Measurements from ENCODE around the gene HECTD2.
"Not testable (repeated sequence)": the region's sequence is repeated elsewhere in the genome, so short reads cannot be mapped to it uniquely, and the experiment has no call there.

Gene HECTD2

DNA sequence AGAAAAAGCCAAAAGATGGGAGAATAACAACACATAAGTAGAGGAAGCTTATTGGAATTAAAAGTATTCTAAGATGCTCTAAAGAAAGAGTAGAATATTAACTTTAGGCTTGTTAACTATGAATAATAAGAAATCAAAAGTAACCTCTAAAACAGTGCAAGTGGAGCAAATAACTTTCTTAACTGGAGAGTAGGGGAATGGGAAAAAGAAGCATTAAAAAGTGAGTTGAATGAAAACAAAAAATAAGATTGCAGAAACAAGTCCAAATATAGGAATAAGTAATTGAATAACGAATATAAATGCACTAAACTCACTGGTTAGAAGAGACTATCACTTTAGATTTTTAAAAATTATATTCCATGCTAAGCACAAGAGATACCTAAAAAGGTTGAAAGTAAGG is 63.9 kb downstream of the HECTD2 start:
- no peak for DNase-seq (ENCODE audit: low spot score)

DNA sequence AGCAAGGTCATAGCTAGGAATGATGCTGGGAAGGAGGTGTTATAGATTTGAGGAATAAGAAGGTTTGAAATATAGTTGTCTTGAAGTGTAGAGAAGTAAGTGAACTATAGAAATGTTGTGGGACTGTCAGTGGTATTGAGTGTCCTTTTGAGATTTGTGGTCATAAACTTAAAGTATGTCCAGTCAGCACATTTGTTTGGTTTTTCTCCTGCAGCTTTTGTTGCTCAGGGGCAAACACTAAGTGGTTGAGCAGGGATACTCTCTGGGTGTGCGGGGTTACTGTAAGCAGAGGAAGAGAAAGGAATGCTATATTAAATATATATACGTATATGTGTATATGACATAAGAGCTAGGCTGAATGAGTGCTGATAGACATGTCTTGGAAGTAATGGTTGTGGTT is 67.1 kb downstream of the HECTD2 start:
- no peak for DNase-seq (ENCODE audit: low spot score)

DNA sequence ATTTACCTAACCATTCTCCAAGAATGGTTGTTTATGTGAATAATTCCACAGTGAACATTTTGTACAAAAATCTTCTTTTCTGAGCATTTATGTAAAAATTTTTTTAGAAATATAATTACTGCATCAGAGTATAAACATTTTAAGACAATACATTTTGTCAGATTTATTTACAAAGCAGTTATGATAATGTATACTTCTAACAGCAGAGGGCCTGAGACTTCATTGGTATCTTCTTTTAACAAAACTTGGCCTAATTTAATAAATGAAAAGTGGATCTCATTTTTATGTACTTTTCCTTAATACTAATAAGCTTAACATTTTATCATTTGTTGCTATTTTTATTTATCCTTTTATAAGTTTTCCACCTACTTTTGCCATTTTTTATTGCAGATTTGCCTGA is 69.4 kb downstream of the HECTD2 start:
- no peak for DNase-seq (ENCODE audit: low spot score)

DNA sequence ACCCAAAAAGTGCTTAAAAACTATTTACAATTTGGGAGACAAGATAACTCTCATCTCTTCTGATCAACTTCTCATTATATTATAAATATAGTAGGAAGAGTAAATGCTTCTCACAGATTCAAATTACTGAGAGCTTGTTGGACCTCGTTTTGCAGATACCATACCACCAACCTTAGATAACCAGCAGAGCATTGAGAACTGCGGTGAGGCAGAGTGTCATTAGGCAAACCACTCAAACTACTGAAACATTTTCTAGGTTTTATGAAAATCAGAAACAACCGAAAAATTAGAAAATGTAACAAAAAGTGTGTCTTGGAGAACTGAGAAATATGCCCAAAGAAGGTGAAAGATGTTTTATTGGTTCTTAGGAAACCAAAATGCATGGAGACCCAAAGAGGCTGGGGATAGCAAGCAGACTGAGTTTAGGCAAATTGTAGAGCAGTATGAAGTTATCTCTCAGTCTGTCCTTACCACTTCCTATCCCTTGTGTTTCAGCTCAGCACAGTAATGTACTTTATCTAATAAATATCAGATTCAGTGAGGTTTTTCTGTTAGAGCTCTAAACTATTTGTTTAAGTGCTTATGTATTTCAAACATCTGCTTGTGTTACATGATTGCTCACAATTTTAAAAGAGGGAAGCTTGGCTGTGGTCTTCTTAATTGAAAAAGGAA is 77.9 kb downstream of the HECTD2 start:
- no peak for DNase-seq (ENCODE audit: low spot score)

DNA sequence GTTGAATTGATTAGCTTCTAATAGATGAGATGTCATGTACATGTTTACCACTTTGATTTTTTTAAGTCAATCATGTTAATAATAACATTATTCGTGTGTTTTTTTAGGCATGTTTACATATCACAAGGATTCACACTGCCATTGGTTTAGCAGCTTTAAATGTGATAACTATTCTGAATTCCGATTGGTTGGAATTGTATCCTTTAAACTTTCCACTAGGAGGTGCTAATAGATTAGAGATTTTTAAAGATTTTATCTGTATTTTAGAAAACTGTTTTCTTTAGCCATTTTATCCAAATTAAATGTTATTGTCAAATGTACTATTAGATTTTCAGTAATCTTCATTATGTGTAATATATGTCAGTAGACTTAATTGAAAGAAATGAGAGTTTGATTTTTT is 83.2 kb downstream of the HECTD2 start:
- DNase-seq (ENCODE audit: low spot score), result no peak

DNA sequence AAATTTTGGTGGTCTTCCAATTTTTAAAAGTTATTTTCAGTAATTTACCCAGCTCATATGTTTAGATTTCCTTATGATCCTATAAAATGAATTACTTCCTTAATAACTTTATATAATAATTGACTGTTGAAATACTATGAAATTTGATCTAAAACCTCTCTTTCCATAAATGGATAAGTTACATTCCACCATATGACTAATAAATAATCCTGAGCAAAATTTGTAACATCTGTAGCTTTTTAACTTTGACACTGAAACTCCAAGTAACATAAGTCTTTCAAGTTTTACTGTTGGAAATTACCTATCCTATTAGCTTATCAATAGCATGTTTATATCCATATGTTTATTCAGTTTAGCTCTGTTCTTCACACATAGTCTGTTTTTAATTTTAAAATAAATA is 85.3 kb downstream of the HECTD2 start:
- no peak for DNase-seq (ENCODE audit: low spot score)

DNA sequence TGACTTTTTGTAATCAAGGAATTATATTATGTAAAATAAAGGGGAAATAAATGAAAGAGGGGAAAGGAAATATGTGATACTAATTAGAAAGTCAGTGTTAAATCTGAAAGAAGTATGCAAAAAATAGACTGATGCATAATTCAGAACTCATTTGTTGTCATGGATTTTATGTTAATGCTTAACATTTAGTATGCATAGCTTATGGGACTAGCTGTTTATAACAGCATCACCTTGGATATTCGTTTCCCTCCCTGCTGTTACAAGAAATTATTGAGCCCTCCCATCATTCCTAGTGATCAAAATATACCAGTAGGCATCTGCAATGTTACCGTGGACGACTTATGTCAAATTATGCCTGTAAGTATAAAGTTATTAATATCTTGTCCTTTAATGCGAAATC is 85.9 kb downstream of the HECTD2 start:
- no peak for DNase-seq (ENCODE audit: low spot score)

DNA sequence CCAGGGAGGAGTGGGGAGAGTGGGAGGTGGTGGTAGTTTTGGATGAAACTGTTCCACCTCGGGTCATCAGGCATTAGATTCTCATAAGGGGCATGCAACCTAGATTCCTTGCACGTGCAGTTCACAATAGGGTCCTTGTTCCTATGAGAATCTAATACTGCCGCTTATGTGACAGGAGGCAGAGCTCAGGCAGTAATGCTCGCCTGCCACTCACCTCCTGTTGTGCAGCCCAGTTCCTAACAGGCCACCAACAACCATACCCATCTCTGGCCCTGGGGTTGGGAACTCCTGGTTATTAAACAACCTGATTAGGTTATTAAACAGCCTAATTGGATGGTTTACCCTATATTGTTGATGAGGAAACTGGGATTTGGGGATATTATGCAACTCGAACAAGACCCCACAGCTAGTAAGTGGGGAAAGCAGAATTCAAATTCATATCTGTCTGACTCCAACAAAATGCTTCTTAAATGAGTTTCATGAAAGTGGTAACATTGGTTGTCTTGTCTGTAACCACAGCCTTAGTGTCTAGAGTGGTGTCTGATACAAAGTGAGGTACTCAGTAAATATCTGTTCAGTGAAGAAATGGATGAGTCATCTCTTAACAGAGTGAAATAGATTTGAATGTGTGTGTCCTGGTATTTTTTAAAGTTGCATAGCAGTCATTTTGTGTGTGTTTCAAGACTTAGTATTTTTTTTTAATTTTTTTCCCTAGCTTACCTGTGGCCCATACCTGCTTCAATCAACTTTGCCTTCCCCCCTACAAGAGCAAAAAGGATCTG is 101.6 kb downstream of the HECTD2 start:
- no peak for DNase-seq (ENCODE audit: low spot score)

DNA sequence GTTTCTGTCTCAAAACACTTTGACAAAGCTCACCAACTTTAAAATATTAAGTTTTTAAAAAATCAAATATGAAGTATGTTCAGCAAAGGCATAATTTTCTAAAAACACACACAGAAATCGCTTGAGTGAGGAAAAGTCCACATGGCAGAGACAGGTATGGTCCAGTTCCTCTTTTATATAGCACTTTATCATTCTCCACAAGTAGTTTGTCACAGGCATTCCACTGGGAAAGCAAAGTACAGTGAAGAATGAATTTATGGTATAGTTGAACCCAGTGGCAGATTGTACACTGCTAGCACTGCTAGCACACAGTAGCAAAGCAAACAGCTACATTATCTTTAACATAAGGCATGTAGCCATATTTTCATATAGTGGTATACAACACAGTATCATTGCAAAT is 102.3 kb downstream of the HECTD2 start:
- DNase-seq (ENCODE audit: low spot score), result no peak

DNA sequence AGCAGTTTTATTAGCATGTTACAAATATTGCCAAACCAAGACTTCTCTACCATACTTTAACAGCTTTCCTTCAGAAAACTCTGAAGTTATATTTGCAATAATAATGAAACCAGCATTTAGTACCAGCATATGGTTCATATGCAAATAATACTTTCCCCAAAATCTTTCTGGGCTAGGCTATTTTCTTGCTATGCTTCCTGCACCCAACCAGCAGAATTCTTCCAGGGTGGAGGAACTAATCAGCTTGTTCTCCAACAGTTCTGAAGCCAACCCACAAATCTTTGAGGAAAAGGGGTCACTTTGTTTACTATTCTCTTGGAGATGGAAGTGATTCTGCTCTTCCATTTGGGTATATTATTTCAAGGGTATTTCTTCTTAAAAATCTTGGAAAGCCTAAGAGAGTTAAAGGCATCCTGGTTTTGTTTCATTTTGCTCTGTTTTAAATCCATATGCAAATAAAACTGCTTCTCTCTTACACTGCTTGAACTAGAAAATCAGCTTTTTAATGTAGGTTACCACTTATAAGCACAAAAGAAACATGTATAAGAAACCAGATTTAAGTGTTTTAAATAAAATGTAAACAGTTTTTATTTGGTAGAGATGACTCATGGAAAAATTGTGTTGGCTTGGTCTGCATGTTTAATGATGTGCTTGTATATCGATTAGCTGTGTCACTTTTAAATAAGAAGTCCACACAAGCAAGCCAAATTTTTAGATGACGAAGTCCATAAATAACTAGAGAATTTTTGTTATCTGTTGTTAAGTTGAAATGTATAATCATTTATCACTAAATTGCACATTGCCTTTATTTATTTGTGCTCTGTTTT is 103.7 kb downstream of the HECTD2 start:
- no peak for DNase-seq (ENCODE audit: low spot score)

DNA sequence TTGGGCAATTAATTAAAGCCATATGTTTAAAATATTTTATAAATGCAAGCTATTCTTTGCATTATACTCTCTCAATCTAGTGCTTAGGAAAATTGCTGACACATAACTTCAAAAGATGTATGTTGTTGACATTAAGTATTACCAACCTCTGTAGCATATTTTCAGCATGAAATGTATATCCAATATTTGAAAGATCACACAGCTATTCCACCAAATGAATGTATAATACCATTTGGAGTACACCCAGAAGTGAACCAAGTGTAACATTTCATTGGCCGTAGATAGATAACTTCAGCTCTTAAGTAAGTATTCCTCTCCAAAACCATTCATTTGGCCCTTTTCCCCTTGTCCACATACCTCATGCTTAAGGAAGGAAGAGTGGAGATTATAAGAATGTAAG is 104.6 kb downstream of the HECTD2 start:
- no peak for DNase-seq (ENCODE audit: low spot score)

DNA sequence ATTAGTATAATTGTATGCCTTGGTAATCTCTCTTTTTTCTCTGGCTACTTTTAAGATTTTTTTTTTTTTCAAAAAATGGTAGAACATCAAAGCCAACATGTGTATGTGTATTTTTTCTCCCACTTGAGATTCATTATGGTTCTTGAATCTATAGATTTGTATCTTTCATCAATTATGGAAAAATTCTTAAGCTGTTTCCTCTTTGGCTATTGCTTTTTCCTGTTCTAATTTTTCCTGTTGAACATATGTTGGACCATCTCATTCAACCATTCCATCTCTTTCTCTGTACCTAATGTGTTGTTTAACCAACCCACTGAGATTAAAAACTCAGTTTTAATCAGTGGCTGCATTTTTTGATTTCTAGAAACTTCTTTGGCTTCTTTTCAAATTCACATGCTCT is 107.2 kb downstream of the HECTD2 start:
- no peak for DNase-seq (ENCODE audit: low spot score)

DNA sequence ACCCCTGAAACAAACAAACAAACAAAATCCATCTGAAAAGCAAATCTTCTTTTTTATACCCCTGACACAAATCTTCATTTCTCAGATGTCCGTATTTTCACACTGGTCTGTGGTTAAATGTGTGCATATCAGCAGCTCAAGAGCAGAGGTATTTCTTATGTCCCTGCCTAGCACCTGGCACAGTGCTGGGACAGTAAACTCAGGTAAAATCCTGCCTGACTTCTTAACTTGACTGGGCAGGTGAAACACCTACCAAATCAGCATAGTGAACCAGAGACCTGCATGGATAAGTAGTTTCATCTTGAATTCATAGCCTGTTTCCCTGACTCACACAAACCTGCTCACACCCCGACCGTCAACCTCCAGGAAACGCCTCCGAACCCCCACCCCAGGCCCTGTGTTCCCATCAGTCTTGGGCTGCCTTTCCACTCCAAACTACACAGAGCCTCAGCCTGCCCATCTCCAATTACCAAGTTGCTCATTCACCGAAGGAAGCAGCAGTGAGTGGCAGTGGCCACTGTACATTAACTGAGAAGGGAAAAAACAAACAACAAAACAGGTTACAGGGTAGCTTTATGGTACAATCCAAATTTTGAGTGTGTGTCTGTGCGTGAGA is 109.9 kb downstream of the HECTD2 start:
- DNase-seq (ENCODE audit: low spot score), result no peak

DNA sequence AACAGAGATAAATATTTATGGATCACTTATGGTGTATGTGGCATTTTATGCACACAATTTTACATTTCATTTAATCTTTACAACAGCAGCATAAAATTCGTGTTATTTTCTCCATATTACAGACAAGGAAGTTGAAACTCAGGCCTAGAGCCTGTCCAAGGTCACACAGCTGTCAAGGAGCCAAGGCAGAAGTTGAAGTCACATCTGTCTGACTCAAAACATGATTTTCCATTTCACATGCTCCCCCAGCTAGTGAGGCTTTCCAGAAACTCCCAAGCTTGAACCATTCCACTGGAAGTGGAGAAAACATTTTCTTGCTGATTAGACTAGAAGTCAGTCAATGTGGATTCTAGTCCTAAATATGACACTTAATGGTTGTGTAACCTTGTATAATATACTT is 110.5 kb downstream of the HECTD2 start:
- DNase-seq (ENCODE audit: low spot score), result no peak

DNA sequence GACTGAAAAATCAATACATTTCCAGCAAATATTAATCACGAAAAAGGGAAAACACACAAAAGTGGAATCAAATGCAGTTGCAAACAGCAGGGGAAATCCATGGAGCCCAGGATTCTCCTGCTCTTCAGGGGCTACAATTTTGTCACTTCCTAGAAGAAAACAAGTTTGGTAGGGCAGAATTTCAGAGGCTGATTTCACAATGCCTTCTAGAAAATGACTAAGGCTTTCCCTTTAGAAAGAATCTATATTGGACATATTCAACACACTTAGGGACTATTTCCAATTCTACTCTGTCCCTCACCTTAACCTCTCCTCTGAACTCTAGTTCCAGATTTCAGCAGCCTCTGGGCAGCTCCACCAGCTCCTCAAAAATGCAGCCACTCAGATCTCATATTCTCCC is 111.3 kb downstream of the HECTD2 start:
- no peak for DNase-seq (ENCODE audit: low spot score)

DNA sequence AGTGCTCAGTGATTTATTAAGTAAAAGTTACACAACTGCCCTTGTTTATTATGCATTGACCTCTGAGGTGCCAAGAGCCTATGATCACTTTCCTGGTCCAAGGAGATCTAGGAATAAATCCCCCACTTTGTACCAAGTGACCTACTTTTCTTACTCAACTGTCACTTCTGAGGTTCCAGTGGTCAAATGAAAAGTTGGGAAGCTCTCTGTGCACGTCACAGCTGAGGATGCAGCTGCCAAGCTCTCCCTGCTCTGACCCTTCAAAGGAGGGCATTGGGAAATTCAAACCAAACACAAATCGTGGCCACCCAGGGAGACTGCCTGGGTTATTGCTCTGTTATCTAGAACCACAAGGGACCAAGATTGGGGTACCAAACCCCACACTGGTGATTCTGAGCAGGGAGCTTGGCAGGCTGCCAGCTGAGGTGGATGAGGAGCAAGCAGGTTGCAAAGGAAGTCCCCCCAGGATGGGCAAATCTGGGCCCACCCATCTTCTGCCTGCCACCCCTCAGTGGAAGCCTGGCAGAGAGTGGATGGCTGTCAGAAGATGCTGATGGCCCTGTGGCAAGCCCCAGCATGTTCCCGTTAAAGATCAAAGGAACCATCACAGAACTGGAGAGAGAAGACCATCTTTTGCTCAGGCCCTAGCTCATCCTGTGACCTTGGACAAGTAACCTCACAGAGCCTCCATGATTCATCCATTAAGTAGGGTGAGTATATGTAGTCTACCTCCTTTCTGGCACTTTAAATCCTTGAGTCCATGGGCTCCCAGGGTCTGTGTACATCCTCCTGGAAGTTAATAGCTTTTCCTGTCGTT is 116.0 kb downstream of the HECTD2 start:
- DNase-seq (ENCODE audit: low spot score), result no peak

DNA sequence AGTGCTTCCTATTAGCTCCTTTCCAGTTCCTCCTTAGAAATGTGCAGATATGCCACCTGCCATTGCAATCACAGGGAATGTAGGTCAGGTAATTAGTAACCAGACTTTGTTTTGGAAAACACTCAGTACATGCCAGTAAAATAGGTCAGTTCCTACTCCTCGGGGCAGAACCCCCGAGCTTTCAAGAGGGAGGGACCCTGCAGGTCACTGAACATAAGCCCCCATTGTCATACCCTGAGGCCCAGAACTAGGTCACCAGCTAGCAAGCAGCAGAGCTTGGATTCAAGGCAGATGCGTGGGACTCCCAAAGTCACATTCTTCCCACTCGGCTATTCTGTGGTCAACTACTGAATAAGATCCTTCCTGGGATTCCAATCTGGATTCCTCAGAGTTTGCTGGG is 117.9 kb downstream of the HECTD2 start:
- DNase-seq (ENCODE audit: low spot score), result no peak

DNA sequence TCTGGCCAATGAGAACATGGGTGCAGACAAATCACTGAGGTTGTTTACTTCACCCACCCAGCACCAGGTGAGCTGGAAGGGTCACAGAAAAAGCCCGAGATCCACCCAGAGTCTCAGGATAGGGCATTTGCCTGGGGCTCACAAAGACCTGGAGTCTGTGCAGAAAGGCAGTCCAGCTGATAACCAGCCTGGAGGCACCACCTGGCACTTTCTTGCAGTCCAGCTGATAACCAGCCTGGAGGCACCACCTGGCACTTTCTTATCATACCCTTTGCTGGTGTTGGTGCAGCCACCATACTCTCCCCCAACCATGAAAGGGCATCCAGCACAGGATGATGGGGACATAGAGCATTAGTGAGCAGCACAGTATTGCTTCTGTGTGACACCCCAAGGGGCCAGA is 118.6 kb downstream of the HECTD2 start:
- no peak for DNase-seq (ENCODE audit: low spot score)

DNA sequence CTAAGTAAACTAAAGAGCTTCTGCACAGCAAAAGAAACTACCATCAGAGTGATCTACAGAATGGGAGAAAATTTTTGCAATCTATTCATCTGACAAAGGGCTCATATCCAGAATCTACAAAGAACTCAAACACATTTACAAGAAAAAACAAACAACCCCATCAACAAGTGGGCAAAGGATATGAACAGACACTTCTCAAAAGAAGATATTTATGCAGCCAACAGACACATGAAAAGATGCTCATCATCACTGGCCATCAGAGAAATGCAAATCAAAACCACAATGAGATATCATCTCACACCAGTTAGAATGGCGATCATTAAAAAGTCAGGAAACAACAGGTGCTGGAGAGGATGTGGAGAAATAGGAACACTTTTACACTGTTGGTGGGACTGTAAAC is 124.6 kb downstream of the HECTD2 start:
- not testable (repeated sequence) for DNase-seq (ENCODE audit: low spot score)

DNA sequence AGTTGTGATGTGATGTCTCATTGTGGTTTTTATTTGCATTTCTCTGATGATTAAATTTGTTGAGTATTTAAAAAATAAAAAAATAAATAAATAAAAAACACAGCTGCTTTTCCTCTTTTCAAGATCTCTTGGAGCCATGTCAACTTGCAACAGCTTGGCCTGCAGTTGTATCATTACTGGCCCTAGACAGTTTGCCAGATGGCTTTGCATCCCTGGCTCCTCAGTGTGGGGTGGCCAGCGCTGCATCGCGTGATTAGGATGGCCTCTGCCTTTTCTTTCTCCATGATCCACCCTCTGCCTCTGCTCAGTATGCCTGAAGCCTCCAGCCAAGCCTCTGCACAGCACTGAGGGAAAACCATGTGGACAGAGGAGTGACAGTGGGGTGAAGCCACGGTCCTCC is 126.0 kb downstream of the HECTD2 start:
- no peak for DNase-seq (ENCODE audit: low spot score)

DNA sequence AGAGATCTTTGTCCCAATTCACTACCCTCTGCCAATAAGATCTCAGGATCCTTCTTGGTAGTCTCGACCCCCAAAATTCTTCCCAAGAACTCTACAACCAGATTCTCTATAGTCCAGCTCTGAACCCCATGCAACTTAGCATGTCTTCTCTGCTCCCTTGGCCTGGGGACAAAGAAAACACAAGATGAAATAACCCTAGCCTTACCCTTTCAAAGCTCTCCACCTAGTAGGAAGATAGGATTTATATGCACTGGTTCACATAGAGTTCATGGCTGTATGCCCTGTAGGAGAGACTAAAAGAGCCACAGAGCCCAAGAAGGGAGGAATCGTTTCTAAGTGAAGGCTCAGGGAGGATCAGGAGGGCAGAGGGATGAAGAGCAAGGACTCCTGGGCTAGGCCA is 126.6 kb downstream of the HECTD2 start:
- no peak for DNase-seq (ENCODE audit: low spot score)

Data from CD4-positive, alpha-beta T cell treated with Interleukin-2 at 100 ng/mL for 4 hours (primary cell).